SK-N-SH treated with all-trans-retinoic acid at 6 μM for 48 hours (cell line): Measurements from ENCODE around the gene ADGRG7.

Source experiments
- ATAC-seq: fragments of 200-7000 bp; cut with Tn5 transposase; 3 replicates; pipeline ENCODE4 v1.9.1; 2020; ENCODE audit warnings: mild to moderate bottlenecking, moderate library complexity
- ARNTL ChIP-seq: fragments of 450-650 bp; formaldehyde crosslinking; IDR thresholded peaks from 2 replicates; pipeline ENCODE4 v1.5.0; 2020; ENCODE audit warnings: low read depth, mild to moderate bottlenecking, moderate library complexity, borderline replicate concordance
- BACH2 ChIP-seq: fragments of 250-450 bp; sonication (Bioruptor Pico); IDR thresholded peaks from 2 replicates; pipeline ENCODE4 v1.9.0; 2021; ENCODE audit warnings: mild to moderate bottlenecking, borderline replicate concordance
- CREB5 ChIP-seq: fragments of 250-450 bp; sonication (Bioruptor Pico); IDR thresholded peaks from 2 replicates; pipeline ENCODE4 v1.5.1; 2020; ENCODE audit warnings: low read depth, mild to moderate bottlenecking, moderate library complexity
- CSDC2 ChIP-seq: fragments of 250-450 bp; sonication (Bioruptor Pico); IDR thresholded peaks from 2 replicates; pipeline ENCODE4 v1.5.0; 2020; ENCODE audit warnings: mild to moderate bottlenecking, moderate library complexity
- CSRNP3 ChIP-seq: fragments of 250-450 bp; sonication (Bioruptor Pico); IDR thresholded peaks from 2 replicates; pipeline ENCODE4 v1.5.1; 2021; ENCODE audit warnings: mild to moderate bottlenecking, moderate library complexity
- ESRRG ChIP-seq: fragments of 250-450 bp; sonication (Bioruptor Pico); IDR thresholded peaks from 2 replicates; pipeline ENCODE4 v1.6.1; 2021; ENCODE audit warnings: mild to moderate bottlenecking
- GLIS3 ChIP-seq: fragments of 250-450 bp; sonication (Bioruptor Pico); IDR thresholded peaks from 2 replicates; pipeline ENCODE4 v1.5.0; 2020; ENCODE audit warnings: mild to moderate bottlenecking, moderate library complexity
- ISL1 ChIP-seq: fragments of 250-450 bp; sonication (Bioruptor Pico); IDR thresholded peaks from 2 replicates; pipeline ENCODE4 v2.1.2; 2022; ENCODE audit warnings: mild to moderate bottlenecking, moderate library complexity
- OSR1 ChIP-seq: fragments of 250-450 bp; sonication (Bioruptor Pico); IDR thresholded peaks from 2 replicates; pipeline ENCODE4 v1.8.0; 2022; ENCODE audit warnings: moderate library complexity, mild to moderate bottlenecking, inconsistent platforms
- PATZ1 ChIP-seq: fragments of 250-450 bp; sonication (Bioruptor Pico); IDR thresholded peaks from 2 replicates; pipeline ENCODE4 v1.8.0; 2020; ENCODE audit warnings: mild to moderate bottlenecking, moderate library complexity, borderline replicate concordance
- POU6F1 ChIP-seq: fragments of 250-450 bp; sonication (Bioruptor Pico); IDR thresholded peaks from 2 replicates; pipeline ENCODE4 v1.8.0; 2021; ENCODE audit warnings: low read depth, mild to moderate bottlenecking, moderate library complexity, borderline replicate concordance
- PPARA ChIP-seq: fragments of 250-450 bp; sonication (Bioruptor Pico); IDR thresholded peaks from 2 replicates; pipeline ENCODE4 v1.5.0; 2020; ENCODE audit warnings: mild to moderate bottlenecking, borderline replicate concordance
- RARB ChIP-seq: fragments of 250-450 bp; sonication (Bioruptor Pico); IDR thresholded peaks from 2 replicates; pipeline ENCODE4 v1.8.0; 2021; ENCODE audit warnings: mild to moderate bottlenecking, moderate library complexity
- SNAI2 ChIP-seq: fragments of 250-450 bp; sonication (Bioruptor Pico); IDR thresholded peaks from 2 replicates; pipeline ENCODE4 v1.5.0; 2020; ENCODE audit warnings: mild to moderate bottlenecking, moderate library complexity
- TCF4 ChIP-seq: fragments of 250-450 bp; sonication (Bioruptor Pico); IDR thresholded peaks from 2 replicates; pipeline ENCODE4 v1.8.0; 2021; ENCODE audit warnings: mild to moderate bottlenecking, moderate library complexity, borderline replicate concordance
- TOX ChIP-seq: fragments of 250-450 bp; sonication (Bioruptor Pico); IDR thresholded peaks from 2 replicates; pipeline ENCODE4 v1.8.0; 2021; ENCODE audit warnings: mild to moderate bottlenecking, moderate library complexity, borderline replicate concordance
- ZC3H10 ChIP-seq: fragments of 250-450 bp; sonication (Bioruptor Pico); IDR thresholded peaks from 2 replicates; pipeline ENCODE4 v1.5.1; 2021; ENCODE audit warnings: mild to moderate bottlenecking, moderate library complexity
- ZFP3 ChIP-seq: fragments of 250-450 bp; sonication (Bioruptor Pico); IDR thresholded peaks from 2 replicates; pipeline ENCODE4 v1.5.0; 2020; ENCODE audit warnings: mild to moderate bottlenecking, moderate library complexity
- ZNF70 ChIP-seq: fragments of 450-650 bp; formaldehyde crosslinking; IDR thresholded peaks from 2 replicates; pipeline ENCODE4 v1.5.0; 2020; ENCODE audit warnings: mild to moderate bottlenecking, moderate library complexity
- ZNF8 ChIP-seq: fragments of 450-650 bp; formaldehyde crosslinking; IDR thresholded peaks from 2 replicates; pipeline ENCODE4 v1.5.0; 2020; ENCODE audit warnings: mild to moderate bottlenecking, moderate library complexity

ADGRG7 gene

GRCh38 chr3:100700708-100701107, 91.3 kb downstream of the ADGRG7 start:
- ATAC-seq = no peak

GRCh38 chr3:100702082-100702979, 92.9 kb downstream of the ADGRG7 start:
- no peak for ATAC-seq
- TF ChIP-seq PATZ1 (CRISPR knock-in tag) (no peak), ESRRG (CRISPR knock-in tag) (no peak), OSR1 (no peak), GLIS3 (CRISPR knock-in tag) (no peak), BACH2 (CRISPR knock-in tag) (no peak), ZNF8 (CRISPR knock-in tag) (no peak), RARB (CRISPR knock-in tag) (no peak), ZFP3 (CRISPR knock-in tag) (no peak), CREB5 (CRISPR knock-in tag) (no peak), POU6F1 (CRISPR knock-in tag) (no peak), ZNF70 (CRISPR knock-in tag) (no peak), CSDC2 (no peak), CSRNP3 (CRISPR knock-in tag) (no peak), ISL1 (no peak), TCF4 (CRISPR knock-in tag) (no peak)

More at GRCh38 chr3:100700708-100701107, 91.3 kb downstream of the ADGRG7 start:
- TF ChIP-seq ESRRG (CRISPR knock-in tag) = no peak
- TF ChIP-seq ISL1 = no peak
- no peak for TF ChIP-seq PPARA (CRISPR knock-in tag)
- no peak for TF ChIP-seq SNAI2 (CRISPR knock-in tag)
- no peak for TF ChIP-seq CSDC2
- no peak for TF ChIP-seq TCF4 (CRISPR knock-in tag)
- no peak for TF ChIP-seq CREB5 (CRISPR knock-in tag)
- TF ChIP-seq RARB (CRISPR knock-in tag) = no peak
- TF ChIP-seq ZNF70 (CRISPR knock-in tag) = no peak

GRCh38 chr3:100702980-100703345, 93.6 kb downstream of the ADGRG7 start:
- ATAC-seq = no peak

More at GRCh38 chr3:100702980-100703345, 93.6 kb downstream of the ADGRG7 start:
- TF ChIP-seq ARNTL (CRISPR knock-in tag) = no peak
- TF ChIP-seq POU6F1 (CRISPR knock-in tag) = no peak
- TF ChIP-seq CSRNP3 (CRISPR knock-in tag) = no peak
- TF ChIP-seq SNAI2 (CRISPR knock-in tag) = no peak
- no peak for TF ChIP-seq GLIS3 (CRISPR knock-in tag)
- no peak for TF ChIP-seq TOX (CRISPR knock-in tag)
- TF ChIP-seq ZC3H10 (CRISPR knock-in tag) = no peak
- TF ChIP-seq TCF4 (CRISPR knock-in tag) = no peak
